HCT116 (cell line): ENCODE results near the gene ZNF239. TPM values are rescaled to one million over a fixed set of nuclear protein-coding genes. Genes with fewer than 3 reads are reported as not detected.
A peak's percentile ranks its signal among the peaks of the same experiment; 100 is the strongest.

Experiments used
- ATAC-seq: fragments of 200-7000 bp; cut with Tn5 transposase; 2 replicates; pipeline ENCODE4 v1.9.1; 2020; ENCODE audit warnings: mild to moderate bottlenecking, moderate library complexity
- Bru-seq: library from RNA; stranded (reverse); fragments of 400-500 nt; gene quantifications from one replicate; lab custom pipeline; 2021; lab: Mats Ljungman, UMichigan
- BruChase-seq, 2 experiments: library from RNA; stranded (reverse); fragments of 400-500 nt; gene quantifications; one replicate each; lab custom pipeline; 2021; lab: Mats Ljungman, UMichigan
- BruUV-seq: library from RNA; stranded (reverse); fragments of 400-500 nt; replicated peaks from 2 replicates; lab custom pipeline; 2021; lab: Mats Ljungman, UMichigan
- CTCF ChIA-PET: fragments of 300-600 bp; sonication (Branson Sonifier 250); formaldehyde crosslinking; loops from one replicate; lab custom pipeline; 2021; ENCODE audit warnings: antibody characterized with exemption; lab: Charles Lee
- POLR2A ChIA-PET: fragments of 300-600, 350-600 bp; sonication (Branson Sonifier 250); formaldehyde crosslinking; loops from one replicate; lab custom pipeline; 2021; ENCODE audit warnings: antibody characterized with exemption; lab: Charles Lee
- RAD21 ChIA-PET, 2 experiments: fragments of 300-600 bp; sonication (Branson Sonifier 250); formaldehyde crosslinking; loops; one replicate each; lab custom pipeline; 2023; ENCODE audit warnings: low total read pairs in 2 of 2; ENCODE audit not compliant: uncharacterized antibody in 2 of 2, unreplicated experiment in 2 of 2, low non-redundant PET in 1 of 2; lab: Charles Lee
- DNase-seq: peaks from one replicate; pipeline ENCODE4 v3.0.0-alpha.2; 2010; ENCODE audit warnings: low read depth, low spot score
- H2AFZ ChIP-seq: fragments of 200-600 bp; shearing (Covaris generic), sonication (generic); 2 replicates; pipeline ENCODE4 v1.6.1; 2017; ENCODE audit warnings: low read depth, mixed run types, mixed read lengths, antibody characterized with exemption, low read length; ENCODE audit not compliant: poor library complexity, severe bottlenecking
- H3K27ac ChIP-seq: 2 replicates; pipeline ENCODE4 v1.5.1; 2012; ENCODE audit warnings: low read depth, low read length
- H3K27me3 ChIP-seq: fragments of 200-600 bp; sonication (generic); 2 replicates; pipeline ENCODE4 v1.6.1; 2016; ENCODE audit warnings: mixed run types, low read length, mixed read lengths; ENCODE audit not compliant: insufficient read depth
- H3K36me3 ChIP-seq, 2 experiments: fragments of 200-500 bp in 1 of 2; fragments of 200-600 bp in 1 of 2; sonication (Bioruptor generic) in 1 of 2; sonication (generic) in 1 of 2; 2 replicates each; pipeline versions ENCODE4 v1.5.1 to v1.6.1; 2014 to 2016; ENCODE audit warnings: low read length in 2 of 2, inconsistent platforms in 1 of 2, mixed read lengths in 1 of 2, mixed run types in 1 of 2; ENCODE audit not compliant: insufficient read depth in 2 of 2, control insufficient read depth in 1 of 2
- H3K4me1 ChIP-seq, 2 experiments: fragments of 200-600 bp in 1 of 2; sonication (generic) in 1 of 2; 2 replicates each; pipeline versions ENCODE4 v1.5.1 to v1.6.1; 2012 to 2017; ENCODE audit warnings: low read length in 2 of 2, inconsistent platforms in 1 of 2, mild to moderate bottlenecking in 1 of 2, mixed read lengths in 1 of 2, mixed run types in 1 of 2, moderate library complexity in 1 of 2; ENCODE audit not compliant: insufficient read depth in 2 of 2, control insufficient read depth in 1 of 2
- H3K4me2 ChIP-seq: fragments of 200-600 bp; sonication (generic); 2 replicates; pipeline ENCODE4 v1.6.1; 2017; ENCODE audit warnings: mixed run types, low read length, mixed read lengths
- H3K4me3 ChIP-seq, 2 experiments: fragments of 200-600 bp in 1 of 2; sonication (generic) in 1 of 2; replicated peaks in 1 of 2; 2 replicates each; pipeline ENCODE4 v1.5.1; 2011 to 2016; ENCODE audit warnings: low read length in 2 of 2, control low read depth in 1 of 2, low read depth in 1 of 2, mild to moderate bottlenecking in 1 of 2, mixed read lengths in 1 of 2, mixed run types in 1 of 2
- H3K79me2 ChIP-seq: fragments of 200-600 bp; sonication (generic); 2 replicates; pipeline ENCODE4 v1.6.1; 2017; ENCODE audit warnings: mild to moderate bottlenecking, mixed run types, low read length, moderate library complexity, mixed read lengths; ENCODE audit not compliant: insufficient read depth
- H3K9ac ChIP-seq: fragments of 200-600 bp; sonication (generic); 2 replicates; pipeline ENCODE4 v1.6.1; 2016; ENCODE audit warnings: low read length, mixed read lengths
- H3K9me2 ChIP-seq: fragments of 200-600 bp; sonication (generic), shearing (Covaris generic); 2 replicates; pipeline ENCODE4 v1.6.1; 2017; ENCODE audit warnings: mixed run types, mild to moderate bottlenecking, moderate library complexity; ENCODE audit not compliant: insufficient read depth
- H3K9me3 ChIP-seq, 2 experiments: fragments of 200-500 bp in 1 of 2; fragments of 200-600 bp in 1 of 2; sonication (Bioruptor generic) in 1 of 2; sonication (generic) in 1 of 2; 2 replicates each; pipeline ENCODE4 v1.6.1; 2014 to 2017; ENCODE audit warnings: low read length in 2 of 2, mixed read lengths in 2 of 2, inconsistent platforms in 1 of 2, low read depth in 1 of 2, mild to moderate bottlenecking in 1 of 2, mixed run types in 1 of 2, moderate library complexity in 1 of 2; ENCODE audit not compliant: control insufficient read depth in 1 of 2, insufficient read depth in 1 of 2
- H4K20me1 ChIP-seq: fragments of 200-600 bp; sonication (generic), shearing (Covaris generic); 2 replicates; pipeline ENCODE4 v1.6.1; 2017; ENCODE audit warnings: mixed run types, mild to moderate bottlenecking, moderate library complexity; ENCODE audit not compliant: insufficient read depth
- CEBPB ChIP-seq: IDR thresholded peaks from 2 replicates; pipeline ENCODE4 v1.6.1; 2012; ENCODE audit warnings: low read depth
- ELF1 ChIP-seq: IDR thresholded peaks from 2 replicates; pipeline ENCODE4 v1.6.1; 2012; ENCODE audit warnings: low read depth, borderline replicate concordance
- POLR2AphosphoS5 ChIP-seq: IDR thresholded peaks from 2 replicates; pipeline ENCODE4 v1.6.1; 2011; ENCODE audit warnings: mild to moderate bottlenecking, low read depth, low read length, moderate library complexity
- RAD21 ChIP-seq: IDR thresholded peaks from 2 replicates; pipeline ENCODE4 v1.6.1; 2012; ENCODE audit warnings: low read depth, mild to moderate bottlenecking
- SP1 ChIP-seq: IDR thresholded peaks from 2 replicates; pipeline ENCODE4 v1.6.1; 2012; ENCODE audit warnings: low read depth
- YY1 ChIP-seq: IDR thresholded peaks from 2 replicates; pipeline ENCODE4 v1.6.1; 2011; ENCODE audit warnings: low read length, low read depth, moderate library complexity, mild to moderate bottlenecking; ENCODE audit not compliant: insufficient replicate concordance; ENCODE audit errors: extremely low read depth
- intact Hi-C: fragments of 100-400 bp; cut with micrococcal nuclease; formaldehyde crosslinking; loops from 2 replicates; pipeline ENCODE4 v1.10.0; 2022
- long read RNA-seq: library from polyadenylated mRNA; unstranded; transcript quantifications from one replicate; pipeline ENCODE4 v2.0.0, GENCODE V29; 2021; ENCODE audit not compliant: unreplicated experiment
- polyA plus RNA-seq: library from polyadenylated mRNA; unstranded; fragments of >200 nt; gene quantifications from 2 replicates; pipeline ENCODE4 v1.2.1, GENCODE V29; 2012; ENCODE audit warnings: missing spikeins
- total RNA-seq: library from RNA; stranded (reverse); gene quantifications from one replicate; pipeline ENCODE4 v1.2.1, GENCODE V29; 2021; ENCODE audit not compliant: unreplicated experiment
- TF ChIP-seq, protein P1 (sequence below): IDR thresholded peaks from 2 replicates; pipeline ENCODE4 v1.6.1; 2012

The ZNF239 gene
- total RNA-seq, result 4.4 TPM
- polyA plus RNA-seq, result 2.0 and 3.6 TPM in 2 replicates
- Bru-seq, nascent RNA, result percentile 71 among the genes with signal in this experiment
- BruChase-seq, experiment 1, labeled RNA remaining after a 6-hour chase, result percentile 52 among the genes with signal in this experiment
- percentile 55 among the genes with signal in this experiment for BruChase-seq, experiment 2, labeled RNA remaining after a 2-hour chase
- long read RNA-seq, partial matches to known transcripts, result 0 of 5 reads
- long read RNA-seq, other reads (novel, unspliced or antisense), result 2 of 5 reads

DNA sequence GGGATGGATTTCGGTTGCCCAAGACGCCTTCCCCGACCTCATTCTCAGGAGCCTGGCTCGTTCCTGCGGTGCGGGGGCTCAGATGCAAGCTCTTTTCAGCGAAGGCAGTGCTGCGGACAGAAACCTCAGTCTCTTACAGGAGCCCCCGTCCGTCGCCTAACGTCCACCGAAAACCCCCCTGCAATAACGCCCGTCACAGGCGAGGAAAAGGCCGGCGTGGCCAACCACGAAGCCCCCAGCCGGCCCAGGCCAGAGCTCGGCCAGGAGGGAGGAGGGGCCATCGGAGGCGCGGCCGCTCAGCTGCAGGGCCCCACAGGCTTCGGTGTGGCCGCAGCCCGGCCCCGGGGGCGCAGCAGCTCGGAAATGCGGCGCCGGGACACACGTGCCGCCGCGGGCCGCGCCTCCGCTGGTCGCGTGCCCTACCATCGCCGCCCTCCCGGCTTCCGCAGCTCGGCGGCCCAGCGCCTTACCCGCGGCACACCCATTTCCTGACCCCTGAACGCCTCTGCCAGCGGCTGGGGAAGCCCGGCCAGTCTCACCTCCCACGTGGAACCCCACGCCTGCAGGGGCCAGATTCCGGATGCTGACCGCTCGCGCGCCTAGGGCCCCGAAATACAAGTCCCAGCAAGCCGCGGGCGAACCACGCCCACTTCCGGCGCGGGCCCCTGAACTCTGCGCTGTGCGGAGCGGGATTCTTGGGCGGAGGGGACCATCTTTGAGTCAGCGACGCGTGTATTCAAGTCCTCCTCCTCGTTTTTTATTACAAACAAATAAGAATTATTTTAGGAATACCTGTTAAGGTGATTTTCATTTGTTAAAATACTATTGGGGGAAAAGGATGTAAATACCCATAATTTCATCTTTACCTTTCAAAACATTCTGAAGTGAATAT, at the start of gene ZNF239:
Gene ZNF239, minus strand, starts transcription at position 616 of the 892 bp plus-strand sequence. CDS start 16,537 bp downstream, outside the sequence.
- Histone ChIP-seq H4K20me1 (no peaks in the 10 kb centered on the region), H3K27me3 (no peaks in the 10 kb centered on the region), H2AFZ (peak within 1 kb of the TSS; percentile 51), H3K36me3 (no peaks in the 10 kb centered on the region; a peak in 1 of 4 replicates), H3K4me1 (peaks cover 2 to 17% of the 10 kb centered on the region in 2 experiments; a peak in 2 of 4 replicates), H3K4me3 (peak within 1 kb of the TSS; percentile 42 to 53), H3K9ac (peak within 1 kb of the TSS; percentile 59), H3K9me3 (no peaks in the 10 kb centered on the region), H3K9me2 (no peaks in the 10 kb centered on the region), H3K79me2 (no peaks in the 10 kb centered on the region; the same call in 1 of the 2 replicates), H3K27ac (peak within 1 kb of the TSS; percentile 17; the same call in 1 of the 2 replicates), H3K4me2 (peak within 1 kb of the TSS; percentile 61)
- ChIA-PET CTCF (no interaction called here), POLR2A (no interaction called here), RAD21 (no interaction called here)
- no TSS peak for BruUV-seq
- TF ChIP-seq POLR2AphosphoS5 (peak; percentile 43; the same call in 1 of the 2 replicates), SP1 (0 out of 2 replicates have a peak, but pooled peaks have one; percentile 35), RAD21 (no peak), YY1 (peak; percentile 6)
- TF ChIP-seq, protein P1, sequence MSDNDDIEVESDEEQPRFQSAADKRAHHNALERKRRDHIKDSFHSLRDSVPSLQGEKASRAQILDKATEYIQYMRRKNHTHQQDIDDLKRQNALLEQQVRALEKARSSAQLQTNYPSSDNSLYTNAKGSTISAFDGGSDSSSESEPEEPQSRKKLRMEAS, result peak; percentile 89
- DNase-seq, result peak; percentile 37
- peak; percentile 95 for ATAC-seq
- intact Hi-C loops, result no loop called here

DNA sequence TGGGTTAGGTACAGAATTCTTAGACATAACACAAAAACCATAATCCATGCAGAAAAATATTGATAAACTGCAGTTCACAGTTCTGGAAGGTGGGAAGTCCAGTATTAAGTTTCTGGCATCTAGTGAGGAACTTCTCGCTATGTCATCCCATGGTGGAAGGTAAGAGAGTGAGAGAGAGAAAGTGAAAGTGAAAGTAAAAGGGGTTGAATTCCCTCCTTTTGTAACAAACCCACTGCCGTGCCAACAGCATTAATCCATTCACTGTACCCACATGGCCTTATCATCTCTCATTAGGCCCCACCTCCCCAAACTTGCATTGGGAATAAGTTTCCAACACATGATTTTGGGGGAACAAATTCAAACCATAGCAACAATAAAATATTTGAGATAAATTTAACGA, 48.9 kb upstream of the ZNF239 start:
- Histone ChIP-seq H4K20me1 (no peaks in the 10 kb centered on the region), H3K4me2 (peak overlapping the region; percentile 28), H3K79me2 (no peaks in the 10 kb centered on the region), H3K9me2 (no peaks in the 10 kb centered on the region), H3K4me3 (no peak overlapping the region), H3K9ac (no peak overlapping the region), H3K27ac (no peak overlapping the region)
- ChIA-PET POLR2A (no interaction called here), RAD21 (no interaction called here)
- BruUV-seq, result no TSS peak
- DNase-seq, result no peak
- TF ChIP-seq CEBPB, result no peak
- no peak for TF ChIP-seq ELF1
- TF ChIP-seq, all 23 proteins: peak for 0
- CTCF ChIA-PET, result no interaction called here
- H2AFZ ChIP-seq, result no peak overlapping the region
- H3K4me1 ChIP-seq, result peaks cover 0 to 4% of the 10 kb centered on the region in 2 experiments; a peak in 2 of 4 replicates
- no peak for ATAC-seq
- H3K36me3 ChIP-seq, result no peaks in the 10 kb centered on the region; a peak in 1 of 4 replicates
- intact Hi-C loops, result no loop called here
- H3K9me3 ChIP-seq, result peaks cover 0 to 6% of the 10 kb centered on the region in 2 experiments; a peak in 1 of 4 replicates
- H3K27me3 ChIP-seq, result no peaks in the 10 kb centered on the region
